ENCODE measurements around the gene PLEKHA1. TPM values are rescaled to one million over a fixed set of nuclear protein-coding genes. Genes with fewer than 3 reads are reported as not detected.

PLEKHA1 gene
- total RNA-seq = 10 to 100 TPM; 11.1 to 12.9 TPM

GRCh38 chr10:122374237-122374858 is at the start of gene PLEKHA1:
TSS of gene PLEKHA1 (plus strand) at chr10:122374708. CDS start at chr10:122393201, 18,493 bp downstream.
- ChIA-PET CTCF (interaction anchor here (0.9 to 5.1 kb wide), 8 partner anchors 13 to 191 kb away, joined by 3 to 28 read pairs (median 7); no protein-coding TSS in a partner anchor), POLR2A (interaction anchor here (0.8 to 1.7 kb wide), 7 partner anchors 10 to 117 kb away, joined by 3 to 8 read pairs (median 4); no protein-coding TSS in a partner anchor)
- H3K9me3 Mint-ChIP-seq = peaks cover under 1% of the 10 kb centered on the region
- peaks cover under 1% of the 10 kb centered on the region for H3K36me3 Mint-ChIP-seq
- H3K27ac Mint-ChIP-seq = peak within 1 kb of the TSS; percentile 94
- H3K27me3 Mint-ChIP-seq = peaks cover 15% of the 10 kb centered on the region
- H3K4me1 Mint-ChIP-seq (ENCODE audit: low read depth) = peaks cover 35% of the 10 kb centered on the region
- intact Hi-C loops (cut with micrococcal nuclease) = loop anchor here (1.0 to 10.0 kb wide), 6 partner anchors 42 to 780 kb away; partner anchors contain the start of genes ACADSB, ATE1, BUB3 and IKZF5
- H3K4me3 Mint-ChIP-seq = peak within 1 kb of the TSS; percentile 89
- DNase-seq = peak; percentile 95

GRCh38 chr10:122325235-122325634 is 49.3 kb upstream of the PLEKHA1 start:
- H3K36me3 Mint-ChIP-seq = peaks cover 3% of the 10 kb centered on the region
- intact Hi-C loops (cut with micrococcal nuclease) = no loop called here
- POLR2A ChIA-PET = no interaction called here
- CTCF ChIA-PET = no interaction called here
- no peak overlapping the region for H3K4me3 Mint-ChIP-seq
- H3K27me3 Mint-ChIP-seq = peaks cover 30% of the 10 kb centered on the region
- no peaks in the 10 kb centered on the region for H3K4me1 Mint-ChIP-seq (ENCODE audit: low read depth)
- H3K27ac Mint-ChIP-seq = no peak overlapping the region
- peaks cover 5% of the 10 kb centered on the region for H3K9me3 Mint-ChIP-seq
- no peak for DNase-seq

- ChIA-PET CTCF (interaction anchor here (1.3 kb wide), 1 partner anchor 27 kb away, joined by 5 read pairs; no protein-coding TSS in a partner anchor), POLR2A (no interaction called here)
- Mint-ChIP-seq H3K9me3 (no peaks in the 10 kb centered on the region), H3K27ac (no peak overlapping the region), H3K36me3 (peaks cover 3% of the 10 kb centered on the region), H3K27me3 (peaks cover 34% of the 10 kb centered on the region), H3K4me3 (no peak overlapping the region), H3K4me1 (ENCODE audit: low read depth) (no peaks in the 10 kb centered on the region)
- DNase-seq = no peak
- intact Hi-C loops (cut with micrococcal nuclease) = no loop called here
Observed at GRCh38 chr10:122326385-122326784, 48.1 kb upstream of the PLEKHA1 start.

- H3K36me3 Mint-ChIP-seq = no peaks in the 10 kb centered on the region
- no peaks in the 10 kb centered on the region for H3K9me3 Mint-ChIP-seq
- no peak overlapping the region for H3K27ac Mint-ChIP-seq
- peaks cover 35% of the 10 kb centered on the region for H3K27me3 Mint-ChIP-seq
- DNase-seq = no peak
- H3K4me3 Mint-ChIP-seq = no peak overlapping the region
- intact Hi-C loops (cut with micrococcal nuclease) = no loop called here
- ChIA-PET CTCF (interaction anchor here (1.0 to 1.3 kb wide), 2 partner anchors 28 to 108 kb away, joined by 3 to 5 read pairs; no protein-coding TSS in a partner anchor), POLR2A (no interaction called here)
- H3K4me1 Mint-ChIP-seq (ENCODE audit: low read depth) = no peaks in the 10 kb centered on the region
Observed at GRCh38 chr10:122326806-122327205, 47.7 kb upstream of the PLEKHA1 start.

GRCh38 chr10:122327237-122328206 is 47.0 kb upstream of the PLEKHA1 start:
- Mint-ChIP-seq H3K4me1 (ENCODE audit: low read depth) (no peaks in the 10 kb centered on the region), H3K4me3 (no peak overlapping the region)
- POLR2A ChIA-PET = no interaction called here

GRCh38 chr10:122328676-122329075 is 45.8 kb upstream of the PLEKHA1 start:
- intact Hi-C loops (cut with micrococcal nuclease) = no loop called here
- Mint-ChIP-seq H3K27me3 (peaks cover 32% of the 10 kb centered on the region), H3K9me3 (no peaks in the 10 kb centered on the region), H3K27ac (no peak overlapping the region), H3K4me3 (no peak overlapping the region), H3K4me1 (ENCODE audit: low read depth) (peaks cover 6% of the 10 kb centered on the region), H3K36me3 (no peaks in the 10 kb centered on the region)
- POLR2A ChIA-PET = no interaction called here
- CTCF ChIA-PET = no interaction called here
- DNase-seq = no peak

More at GRCh38 chr10:122327237-122328206, 47.0 kb upstream of the PLEKHA1 start:
- CTCF ChIA-PET = interaction anchor here (1.0 to 1.3 kb wide), 2 partner anchors 29 to 107 kb away, joined by 3 to 5 read pairs; no protein-coding TSS in a partner anchor
- DNase-seq = no peak
- Mint-ChIP-seq H3K9me3 (no peaks in the 10 kb centered on the region), H3K36me3 (no peaks in the 10 kb centered on the region), H3K27me3 (peaks cover 39% of the 10 kb centered on the region), H3K27ac (no peak overlapping the region)
- intact Hi-C loops (cut with micrococcal nuclease) = no loop called here

GRCh38 chr10:122329416-122329815 is 45.1 kb upstream of the PLEKHA1 start:
- no peak for DNase-seq
- Mint-ChIP-seq H3K36me3 (no peaks in the 10 kb centered on the region), H3K9me3 (no peaks in the 10 kb centered on the region), H3K27me3 (peaks cover 32% of the 10 kb centered on the region), H3K4me1 (ENCODE audit: low read depth) (peaks cover 6% of the 10 kb centered on the region), H3K4me3 (no peak overlapping the region), H3K27ac (no peak overlapping the region)
- intact Hi-C loops (cut with micrococcal nuclease) = no loop called here
- CTCF ChIA-PET = interaction anchor here (0.6 kb wide), 1 partner anchor 14 kb away, joined by 3 read pairs; no protein-coding TSS in a partner anchor
- POLR2A ChIA-PET = no interaction called here

- H3K27ac Mint-ChIP-seq = no peak overlapping the region
- no peaks in the 10 kb centered on the region for H3K36me3 Mint-ChIP-seq
- intact Hi-C loops (cut with micrococcal nuclease) = loop anchor here (5.0 kb wide), 1 partner anchor 41 kb away; the partner anchor contains the start of gene PLEKHA1
- no peaks in the 10 kb centered on the region for H3K9me3 Mint-ChIP-seq
- ChIA-PET CTCF (interaction anchor here (0.9 kb wide), 1 partner anchor 32 kb away, joined by 3 read pairs; no protein-coding TSS in a partner anchor), POLR2A (no interaction called here)
- H3K4me1 Mint-ChIP-seq (ENCODE audit: low read depth) = peaks cover 6% of the 10 kb centered on the region
- no peak for DNase-seq
- H3K4me3 Mint-ChIP-seq = no peak overlapping the region
- peaks cover 31% of the 10 kb centered on the region for H3K27me3 Mint-ChIP-seq
Observed at GRCh38 chr10:122331100-122331499, 43.4 kb upstream of the PLEKHA1 start.

- ChIA-PET CTCF (no interaction called here), POLR2A (no interaction called here)
- intact Hi-C loops (cut with micrococcal nuclease) = loop anchor here (2.0 to 5.0 kb wide), 2 partner anchors 40 to 57 kb away; partner anchors contain the start of gene PLEKHA1
- peaks cover 6% of the 10 kb centered on the region for H3K4me1 Mint-ChIP-seq (ENCODE audit: low read depth)
- DNase-seq = no peak
- no peaks in the 10 kb centered on the region for H3K9me3 Mint-ChIP-seq
- peaks cover 31% of the 10 kb centered on the region for H3K27me3 Mint-ChIP-seq
- no peaks in the 10 kb centered on the region for H3K36me3 Mint-ChIP-seq
- no peak overlapping the region for H3K27ac Mint-ChIP-seq
- no peak overlapping the region for H3K4me3 Mint-ChIP-seq
Observed at GRCh38 chr10:122331615-122332446, 42.7 kb upstream of the PLEKHA1 start.

- no peaks in the 10 kb centered on the region for H3K9me3 Mint-ChIP-seq
- intact Hi-C loops (cut with micrococcal nuclease) = loop anchor here (2.0 to 5.0 kb wide), 2 partner anchors 39 to 56 kb away; partner anchors contain the start of gene PLEKHA1
- ChIA-PET CTCF (no interaction called here), POLR2A (no interaction called here)
- no peaks in the 10 kb centered on the region for H3K36me3 Mint-ChIP-seq
- peak; percentile 73 for DNase-seq
- no peak overlapping the region for H3K27ac Mint-ChIP-seq
- peaks cover 6% of the 10 kb centered on the region for H3K4me1 Mint-ChIP-seq (ENCODE audit: low read depth)
- H3K27me3 Mint-ChIP-seq = peaks cover 33% of the 10 kb centered on the region
- no peak overlapping the region for H3K4me3 Mint-ChIP-seq
Observed at GRCh38 chr10:122333037-122333436, 41.5 kb upstream of the PLEKHA1 start.

GRCh38 chr10:122336332-122336731 is 38.2 kb upstream of the PLEKHA1 start:
- no peak overlapping the region for H3K27ac Mint-ChIP-seq
- DNase-seq = no peak
- ChIA-PET CTCF (interaction anchor here (1.1 to 2.4 kb wide), 3 partner anchors 68 to 229 kb away, joined by 4 to 16 read pairs (median 4); no protein-coding TSS in a partner anchor), POLR2A (no interaction called here)
- H3K9me3 Mint-ChIP-seq = no peaks in the 10 kb centered on the region
- intact Hi-C loops (cut with micrococcal nuclease) = no loop called here
- H3K4me3 Mint-ChIP-seq = no peak overlapping the region
- peaks cover 16% of the 10 kb centered on the region for H3K27me3 Mint-ChIP-seq
- peaks cover 6% of the 10 kb centered on the region for H3K4me1 Mint-ChIP-seq (ENCODE audit: low read depth)
- H3K36me3 Mint-ChIP-seq = no peaks in the 10 kb centered on the region
